ENCODE measurements around the gene PCBP4.
"Not testable (repeated sequence)": the region's sequence is repeated elsewhere in the genome, so short reads cannot be mapped to it uniquely, and the experiment has no call there.

PCBP4 gene

GRCh38 chr3:51994530-51994929 is 27.3 kb upstream of the PCBP4 start:
- no peak for DNase-seq (ENCODE audit: low read depth in 3 of 3)

- not testable (repeated sequence) for DNase-seq (ENCODE audit: low read depth in 3 of 3)
Measured at GRCh38 chr3:51993657-51994056, 26.4 kb upstream of the PCBP4 start.

GRCh38 chr3:51992017-51992682 is 24.9 kb upstream of the PCBP4 start:
- DNase-seq (ENCODE audit: low read depth in 3 of 3), result no peak

- not testable (repeated sequence) for DNase-seq (ENCODE audit: low read depth in 3 of 3)
Measured at GRCh38 chr3:51990501-51990971, 23.3 kb upstream of the PCBP4 start.

GRCh38 chr3:51988286-51989146 is 21.3 kb upstream of the PCBP4 start:
- no peak for DNase-seq (ENCODE audit: low read depth in 3 of 3)

- no peak for DNase-seq (ENCODE audit: low read depth in 3 of 3)
Measured at GRCh38 chr3:51987568-51987967, 20.3 kb upstream of the PCBP4 start.

- DNase-seq (ENCODE audit: low read depth in 3 of 3), result no peak
Measured at GRCh38 chr3:51986010-51986947, 19.0 kb upstream of the PCBP4 start.

GRCh38 chr3:51985063-51985462 is 17.8 kb upstream of the PCBP4 start:
- no peak for DNase-seq (ENCODE audit: low read depth in 3 of 3)

GRCh38 chr3:51984269-51984647 is 17.0 kb upstream of the PCBP4 start:
- DNase-seq (ENCODE audit: low read depth in 3 of 3), result no peak

GRCh38 chr3:51983578-51984268 is 16.5 kb upstream of the PCBP4 start:
- DNase-seq (ENCODE audit: low read depth in 3 of 3), result no peak

- peak; percentile 46 to 85 (median 64) for DNase-seq (ENCODE audit: low read depth in 3 of 3)
Measured at GRCh38 chr3:51982838-51983577, 15.8 kb upstream of the PCBP4 start, which contains the start of gene ACY1. Gene ACY1 (plus strand): TSS chr3:51983535. CDS start chr3:51984065, 530 bp downstream.

GRCh38 chr3:51982352-51982837 is 15.1 kb upstream of the PCBP4 start:
- DNase-seq (ENCODE audit: low read depth in 3 of 3), result no peak

- DNase-seq (ENCODE audit: low read depth in 3 of 3), result no peak
Measured at GRCh38 chr3:51980253-51980652, 13.0 kb upstream of the PCBP4 start.

GRCh38 chr3:51978143-51978502 is 10.9 kb upstream of the PCBP4 start:
- DNase-seq (ENCODE audit: low read depth in 3 of 3), result no peak

GRCh38 chr3:51977446-51978142 is 10.3 kb upstream of the PCBP4 start:
- DNase-seq (ENCODE audit: low read depth in 3 of 3), result no peak

- no peak for DNase-seq (ENCODE audit: low read depth in 3 of 3)
Measured at GRCh38 chr3:51975852-51976549, 8.7 kb upstream of the PCBP4 start.

- peak in 2 of 3 experiments; percentile 49 to 72 for DNase-seq (ENCODE audit: low read depth in 3 of 3)
Measured at GRCh38 chr3:51974963-51975851, 8.0 kb upstream of the PCBP4 start, which contains the start of gene ABHD14A. Gene ABHD14A (plus strand): TSS chr3:51975064. CDS start chr3:51975136, 72 bp downstream.
